22Rv1 (cell line): ENCODE data around the gene COX7A1.
A peak's percentile ranks its signal among the peaks of the same experiment; 100 is the strongest.

Experiments
- H3K27ac ChIP-seq: fragments of 450-650 bp; 2 replicates; pipeline ENCODE4 v1.5.1; 2017
- ZFX ChIP-seq: fragments of 450-650 bp; IDR thresholded peaks from 2 replicates; pipeline ENCODE4 v1.6.1; 2017; ENCODE audit warnings: antibody characterized with exemption, borderline replicate concordance
- TF ChIP-seq, protein P1 (sequence below): fragments of 450-650 bp; IDR thresholded peaks from 2 replicates; pipeline ENCODE4 v1.5.1; 2017; ENCODE audit warnings: mild to moderate bottlenecking

The COX7A1 gene

DNA sequence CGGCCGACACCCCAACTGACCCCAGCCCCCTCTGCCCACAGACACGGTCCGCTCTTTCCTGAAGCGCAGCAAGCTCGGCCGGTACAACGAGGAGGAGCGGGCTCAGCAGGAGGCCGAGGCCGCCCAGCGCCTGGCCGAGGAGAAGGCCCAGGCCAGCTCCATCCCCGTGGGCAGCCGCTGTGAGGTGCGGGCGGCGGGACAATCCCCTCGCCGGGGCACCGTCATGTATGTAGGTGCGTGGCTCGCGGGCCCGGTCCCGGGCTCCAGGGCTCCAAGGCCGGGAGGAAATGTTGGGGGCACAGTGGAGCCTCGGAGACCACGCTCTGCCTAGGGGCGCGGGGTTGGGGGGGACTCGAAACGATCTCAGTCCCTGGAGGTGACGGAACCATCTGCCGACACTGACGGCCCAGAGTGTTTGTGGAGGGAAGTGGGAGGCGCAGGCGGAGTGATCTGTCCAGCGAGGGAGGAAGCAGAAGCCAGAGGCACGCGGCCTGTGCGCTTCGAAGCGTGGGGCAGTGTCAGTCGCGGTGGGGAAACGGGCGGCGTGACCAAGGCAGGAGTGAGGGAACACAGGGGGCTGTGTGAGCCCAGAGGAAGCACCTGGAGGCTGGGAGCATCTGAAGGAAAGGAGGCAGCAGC is 30.6 kb downstream of the COX7A1 start:
- no peak overlapping the region for H3K27ac ChIP-seq
- TF ChIP-seq ZFX = no peak
- TF ChIP-seq, protein P1, sequence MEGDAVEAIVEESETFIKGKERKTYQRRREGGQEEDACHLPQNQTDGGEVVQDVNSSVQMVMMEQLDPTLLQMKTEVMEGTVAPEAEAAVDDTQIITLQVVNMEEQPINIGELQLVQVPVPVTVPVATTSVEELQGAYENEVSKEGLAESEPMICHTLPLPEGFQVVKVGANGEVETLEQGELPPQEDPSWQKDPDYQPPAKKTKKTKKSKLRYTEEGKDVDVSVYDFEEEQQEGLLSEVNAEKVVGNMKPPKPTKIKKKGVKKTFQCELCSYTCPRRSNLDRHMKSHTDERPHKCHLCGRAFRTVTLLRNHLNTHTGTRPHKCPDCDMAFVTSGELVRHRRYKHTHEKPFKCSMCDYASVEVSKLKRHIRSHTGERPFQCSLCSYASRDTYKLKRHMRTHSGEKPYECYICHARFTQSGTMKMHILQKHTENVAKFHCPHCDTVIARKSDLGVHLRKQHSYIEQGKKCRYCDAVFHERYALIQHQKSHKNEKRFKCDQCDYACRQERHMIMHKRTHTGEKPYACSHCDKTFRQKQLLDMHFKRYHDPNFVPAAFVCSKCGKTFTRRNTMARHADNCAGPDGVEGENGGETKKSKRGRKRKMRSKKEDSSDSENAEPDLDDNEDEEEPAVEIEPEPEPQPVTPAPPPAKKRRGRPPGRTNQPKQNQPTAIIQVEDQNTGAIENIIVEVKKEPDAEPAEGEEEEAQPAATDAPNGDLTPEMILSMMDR = no peak

- H3K27ac ChIP-seq = no peak overlapping the region
- TF ChIP-seq, protein P1 = no peak
- TF ChIP-seq ZFX = no peak
Observed at GRCh38 chr19:36120984-36121358, 31.3 kb downstream of the COX7A1 start.

DNA sequence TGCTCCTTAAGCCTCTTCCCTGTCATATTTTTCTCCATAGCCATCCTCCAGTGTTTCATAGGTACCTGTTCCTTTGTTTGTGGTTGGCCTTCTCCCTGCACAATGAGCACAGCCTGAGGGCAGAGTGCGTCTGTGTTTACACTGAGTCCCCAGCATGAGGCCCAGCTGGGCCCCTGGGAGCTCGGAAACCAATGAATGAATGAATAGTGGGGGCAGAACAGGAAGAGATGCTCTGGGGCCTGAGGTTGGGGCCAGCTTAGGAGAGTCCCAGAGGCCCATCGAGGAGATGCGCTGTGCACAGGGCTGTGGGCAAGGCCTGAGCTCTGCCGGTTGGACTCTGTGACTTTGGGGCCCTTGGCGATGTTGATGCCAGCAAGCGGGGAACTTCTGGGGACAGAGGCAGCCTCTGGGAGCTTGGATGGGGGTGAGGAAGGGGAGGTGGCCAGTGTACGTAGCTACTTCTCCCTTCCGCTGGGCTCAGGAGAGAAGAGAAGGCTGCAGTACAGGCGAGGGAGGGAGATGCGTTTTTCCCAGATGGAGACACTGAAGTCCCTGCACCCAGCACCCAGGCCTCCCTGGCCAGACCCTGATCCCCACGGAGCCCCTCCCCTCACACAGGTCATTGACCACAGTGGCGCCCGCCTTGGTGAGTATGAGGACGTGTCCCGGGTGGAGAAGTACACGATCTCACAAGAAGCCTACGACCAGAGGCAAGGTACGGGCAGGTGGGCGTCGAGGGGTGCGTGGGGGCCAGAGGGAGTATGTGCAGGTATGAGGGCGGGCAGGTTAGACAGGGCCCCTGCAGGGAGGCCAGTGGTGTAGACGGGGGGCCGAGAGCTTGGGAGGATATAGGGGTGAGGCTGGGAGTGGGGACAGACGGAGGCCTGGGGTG is 31.9 kb downstream of the COX7A1 start:
- no peak overlapping the region for H3K27ac ChIP-seq
- TF ChIP-seq ZFX = no peak
- TF ChIP-seq, protein P1 = no peak

- H3K27ac ChIP-seq = peak overlapping the region; percentile 86
- no peak for TF ChIP-seq ZFX
- TF ChIP-seq, protein P1 = no peak
Observed at GRCh38 chr19:36116344-36116637, 36.0 kb downstream of the COX7A1 start.

DNA sequence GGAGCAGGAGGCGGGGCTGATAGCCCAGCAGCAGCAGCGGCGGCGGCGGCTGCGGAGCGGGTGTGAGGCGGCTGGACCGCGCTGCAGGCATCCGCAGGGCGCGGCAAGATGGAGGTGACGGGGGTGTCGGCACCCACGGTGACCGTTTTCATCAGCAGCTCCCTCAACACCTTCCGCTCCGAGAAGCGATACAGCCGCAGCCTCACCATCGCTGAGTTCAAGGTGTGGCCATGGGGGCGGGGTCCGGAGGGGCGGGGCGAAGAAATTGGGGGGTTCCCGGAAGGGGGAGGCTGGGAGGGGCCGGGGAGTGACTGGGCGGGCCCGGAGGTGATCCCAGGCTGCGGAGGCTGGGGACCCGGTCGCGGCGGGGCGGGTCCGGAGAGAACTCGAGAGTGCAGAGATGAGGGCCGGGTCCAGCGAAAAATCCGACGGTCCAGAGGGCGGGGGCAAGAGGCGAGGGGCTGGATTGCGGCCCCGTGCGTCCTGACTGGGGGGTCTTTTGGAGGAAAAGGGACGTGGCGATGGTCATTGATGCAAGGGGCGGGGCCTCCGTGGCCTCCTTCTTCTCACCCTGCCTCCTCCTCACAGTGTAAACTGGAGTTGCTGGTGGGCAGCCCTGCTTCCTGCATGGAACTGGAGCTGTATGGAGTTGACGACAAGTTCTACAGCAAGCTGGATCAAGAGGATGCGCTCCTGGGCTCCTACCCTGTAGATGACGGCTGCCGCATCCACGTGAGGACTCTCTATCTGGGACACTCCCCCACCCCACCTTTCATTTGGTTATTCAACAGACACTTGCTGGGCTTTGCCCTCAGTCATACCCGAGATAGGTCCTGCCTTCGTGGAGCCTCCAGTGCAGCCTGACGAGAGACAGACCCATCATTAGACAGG is 36.5 kb downstream of the COX7A1 start, which contains the start of gene TBCB:
TBCB (plus strand) TSS at position 16 of the 891 bp plus-strand sequence; CDS start at position 109, 93 bp downstream.
- peak within 1 kb of the TSS; percentile 86 for H3K27ac ChIP-seq
- TF ChIP-seq, protein P1 = no peak
- TF ChIP-seq ZFX = no peak

DNA sequence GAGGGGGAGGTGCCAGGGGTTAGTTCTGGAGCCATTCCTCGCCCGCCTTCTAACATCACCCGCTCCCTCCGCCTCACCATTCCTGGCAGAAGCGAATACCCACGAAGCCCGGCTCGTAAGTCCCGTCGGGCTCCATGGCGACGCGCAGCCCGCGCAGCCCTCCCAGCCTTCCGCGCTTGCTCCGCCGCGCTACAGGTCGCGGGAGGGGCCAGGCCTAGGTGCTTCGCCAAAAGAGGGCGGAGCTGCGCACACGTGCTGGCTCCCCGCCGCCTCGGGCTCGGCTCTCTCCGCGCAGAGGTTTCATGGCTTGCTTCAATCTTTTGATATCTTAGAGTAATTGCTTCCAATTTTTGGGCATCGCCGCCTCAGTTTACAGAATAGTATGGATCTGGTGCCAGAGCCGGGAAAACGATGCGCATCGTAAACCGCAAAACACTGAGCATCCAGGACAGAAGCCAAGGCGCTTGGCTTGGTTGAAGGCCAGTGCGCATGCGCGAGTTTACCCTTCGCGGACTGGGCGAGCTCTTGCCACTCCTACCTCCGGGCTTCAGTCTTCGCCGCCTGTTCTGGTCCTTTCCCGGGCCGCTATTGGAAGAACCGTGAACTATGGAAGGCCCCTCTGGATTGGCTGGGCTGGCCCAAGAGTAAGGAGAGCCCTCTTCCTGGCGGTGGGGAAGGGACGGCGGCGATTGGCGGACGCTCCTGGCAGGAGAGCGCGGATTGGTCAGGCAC is 37.4 kb downstream of the COX7A1 start, which contains the start of gene POLR2I:
POLR2I (minus strand) TSS at position 155 of the 732 bp plus-strand sequence; CDS start at position 136, 19 bp downstream.
- H3K27ac ChIP-seq = peak within 1 kb of the TSS; percentile 86
- TF ChIP-seq, protein P1 = no peak
- TF ChIP-seq ZFX = no peak
